ENCODE measurements around the gene C17orf114.

Gene C17orf114

GRCh38 chr17:4785311-4786105 is 16.6 kb downstream of the C17orf114 start:
- WGBS, 2 donors: 10 to 22% methylated on average over 9 to 38 of the region's 61 CpGs
- TF ChIP-seq POLR2A (IDR thresholded peaks at IDR 0.05) (no peak), CTCF (IDR thresholded peaks at IDR 0.05) (no peak)
- no peaks in the 10 kb centered on the region for H3K9me3 ChIP-seq
- peaks cover 0 to 59% (median 0%) of the 10 kb centered on the region in 4 donors for H3K27me3 ChIP-seq
- no peaks in the 10 kb centered on the region for H3K36me3 ChIP-seq
- H3K27ac ChIP-seq: no peak overlapping the region
- peaks cover 21 to 49% (median 32%) of the 10 kb centered on the region in 3 donors for H3K4me1 ChIP-seq
- peak overlapping the region in 3 of 4 donors; percentile 5 to 44 (median 32) for H3K4me3 ChIP-seq
- DNase-seq: no peak
- intact Hi-C loops (cut with DNase I): loop anchor here (5.0 kb wide), 2 partner anchors 48 to 102 kb away; partner anchors contain the start of genes CXCL16 and ZMYND15

DNA sequence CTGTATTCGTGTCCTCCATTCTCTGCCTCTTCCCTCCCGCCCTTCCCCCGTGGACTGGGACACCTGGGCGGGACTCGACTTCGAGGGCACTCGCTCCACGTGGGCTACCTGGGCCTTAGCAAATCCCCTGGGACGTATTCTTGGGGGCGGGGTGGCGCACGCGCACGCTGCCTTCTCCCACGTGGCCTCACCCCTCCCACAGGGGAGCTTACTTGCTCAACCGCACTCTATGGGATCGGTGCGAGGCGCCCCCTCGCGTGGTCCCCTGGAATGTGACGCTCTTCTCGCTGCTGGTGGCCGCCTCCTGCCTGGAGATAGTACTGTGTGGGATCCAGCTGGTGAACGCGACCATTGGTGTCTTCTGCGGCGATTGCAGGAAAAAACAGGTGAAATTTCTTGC is 19.5 kb downstream of the C17orf114 start:
- TF ChIP-seq CTCF (IDR thresholded peaks at IDR 0.05) (no peak), POLR2A (IDR thresholded peaks at IDR 0.05) (no peak)
- no peak for DNase-seq
- intact Hi-C loops (cut with DNase I): no loop called here
- peaks cover 0 to 78% (median 0%) of the 10 kb centered on the region in 4 donors for H3K27me3 ChIP-seq
- no peaks in the 10 kb centered on the region for H3K9me3 ChIP-seq
- WGBS, 2 donors: 44% methylated on average over 5 of the region's 28 CpGs; no CpG with 5 or more reads in 1 of the 2 donors
- H3K4me3 ChIP-seq: no peak overlapping the region
- no peaks in the 10 kb centered on the region for H3K36me3 ChIP-seq
- H3K27ac ChIP-seq: no peak overlapping the region
- peaks cover 10 to 27% (median 22%) of the 10 kb centered on the region in 3 donors for H3K4me1 ChIP-seq

GRCh38 chr17:4780325-4780955 is 21.7 kb downstream of the C17orf114 start:
- Histone ChIP-seq H3K9me3 (no peaks in the 10 kb centered on the region), H3K4me1 (peaks cover under 1 to 5% (median 3%) of the 10 kb centered on the region in 3 donors), H3K27ac (no peak overlapping the region), H3K4me3 (no peak overlapping the region), H3K27me3 (peaks cover 0 to 68% (median 0%) of the 10 kb centered on the region in 4 donors), H3K36me3 (no peaks in the 10 kb centered on the region)
- intact Hi-C loops (cut with DNase I): no loop called here
- no peak for DNase-seq
- WGBS, 2 donors: 77 to 87% methylated on average over 11 of the region's 11 CpGs
- no peak for TF ChIP-seq POLR2A (IDR thresholded peaks at IDR 0.05)
- no peak for TF ChIP-seq CTCF (IDR thresholded peaks at IDR 0.05)

DNA sequence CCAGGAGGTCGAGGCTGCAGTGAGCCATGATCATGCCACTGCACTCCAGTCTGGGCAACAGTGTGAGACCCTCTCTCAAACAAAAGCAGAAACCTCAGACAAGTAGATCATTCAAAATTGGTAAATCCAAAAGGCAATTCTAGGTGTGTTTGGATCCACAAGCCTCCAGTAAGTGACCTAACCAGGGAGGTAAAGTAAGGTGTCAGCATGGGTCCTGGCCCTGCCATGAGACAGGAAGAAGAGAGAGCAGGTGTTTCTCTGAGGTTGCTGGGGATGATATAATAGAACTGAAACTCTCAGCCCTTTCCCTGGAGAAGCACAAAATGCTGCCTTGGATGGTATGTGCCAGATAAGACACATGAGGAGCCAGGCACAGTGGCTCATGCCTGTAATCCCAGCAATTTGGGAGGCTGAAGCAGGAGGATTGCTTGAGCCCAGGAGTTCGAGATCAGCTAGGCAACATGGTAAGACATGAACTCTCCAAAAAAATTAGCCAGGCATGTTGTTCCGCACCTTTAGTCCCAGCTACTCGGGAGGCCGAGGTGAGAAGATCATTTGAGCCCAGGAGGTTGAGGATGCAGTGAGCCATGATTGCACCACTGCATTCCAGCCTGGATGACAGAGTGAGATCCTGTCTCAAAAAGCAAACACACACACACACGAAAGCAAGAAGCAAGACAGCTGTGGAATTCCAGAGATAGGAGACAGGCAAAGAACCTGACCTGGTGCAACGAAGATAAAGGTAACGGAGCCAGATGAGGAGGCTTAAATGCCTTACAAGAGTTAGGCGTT is 24.0 kb downstream of the C17orf114 start:
- DNase-seq: no peak
- no peaks in the 10 kb centered on the region for H3K4me1 ChIP-seq
- TF ChIP-seq POLR2A (IDR thresholded peaks at IDR 0.05): no peak
- no peak for TF ChIP-seq CTCF (IDR thresholded peaks at IDR 0.05)
- H3K27ac ChIP-seq: no peak overlapping the region
- 60 to 64% methylated on average over 9 of the region's 9 CpGs for WGBS, 2 donors
- H3K9me3 ChIP-seq: no peaks in the 10 kb centered on the region
- H3K4me3 ChIP-seq: no peak overlapping the region
- H3K36me3 ChIP-seq: no peaks in the 10 kb centered on the region
- intact Hi-C loops (cut with DNase I): no loop called here
- H3K27me3 ChIP-seq: peaks cover 0 to 55% (median 0%) of the 10 kb centered on the region in 4 donors
